Germinal center (tissue), 1 donor: Measurements from ENCODE around the gene LUM.

Experiments
- DNase-seq: peaks from one replicate; pipeline ENCODE4 v3.0.0; 2012; ENCODE audit warnings: mixed read lengths, low spot score

Gene LUM, protein sequence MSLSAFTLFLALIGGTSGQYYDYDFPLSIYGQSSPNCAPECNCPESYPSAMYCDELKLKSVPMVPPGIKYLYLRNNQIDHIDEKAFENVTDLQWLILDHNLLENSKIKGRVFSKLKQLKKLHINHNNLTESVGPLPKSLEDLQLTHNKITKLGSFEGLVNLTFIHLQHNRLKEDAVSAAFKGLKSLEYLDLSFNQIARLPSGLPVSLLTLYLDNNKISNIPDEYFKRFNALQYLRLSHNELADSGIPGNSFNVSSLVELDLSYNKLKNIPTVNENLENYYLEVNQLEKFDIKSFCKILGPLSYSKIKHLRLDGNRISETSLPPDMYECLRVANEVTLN

GRCh38 chr12:91111366-91112325, at the start of gene LUM:
Gene LUM (minus strand): TSS chr12:91111494. CDS start chr12:91108979, 2,515 bp downstream.
- no peak for DNase-seq

DNA sequence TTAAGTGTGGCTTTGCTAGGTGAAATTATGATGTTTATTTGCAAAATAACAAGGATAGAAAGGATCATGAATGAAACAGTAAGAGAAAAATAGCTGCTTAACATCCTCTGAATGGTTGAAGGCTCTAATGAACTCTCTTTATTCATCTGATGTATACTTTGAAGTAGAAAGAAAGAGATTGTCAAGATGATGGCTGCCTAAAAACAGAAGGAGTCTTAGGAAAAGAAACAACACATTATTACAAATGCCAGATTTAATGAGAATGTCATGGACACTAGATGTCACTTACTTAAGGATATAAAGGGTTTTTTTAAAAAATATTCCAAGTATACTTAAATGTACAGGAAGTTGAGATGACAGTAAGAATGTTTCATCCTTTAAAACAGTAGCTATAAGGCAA, 49.7 kb upstream of the LUM start:
- DNase-seq = no peak

DNA sequence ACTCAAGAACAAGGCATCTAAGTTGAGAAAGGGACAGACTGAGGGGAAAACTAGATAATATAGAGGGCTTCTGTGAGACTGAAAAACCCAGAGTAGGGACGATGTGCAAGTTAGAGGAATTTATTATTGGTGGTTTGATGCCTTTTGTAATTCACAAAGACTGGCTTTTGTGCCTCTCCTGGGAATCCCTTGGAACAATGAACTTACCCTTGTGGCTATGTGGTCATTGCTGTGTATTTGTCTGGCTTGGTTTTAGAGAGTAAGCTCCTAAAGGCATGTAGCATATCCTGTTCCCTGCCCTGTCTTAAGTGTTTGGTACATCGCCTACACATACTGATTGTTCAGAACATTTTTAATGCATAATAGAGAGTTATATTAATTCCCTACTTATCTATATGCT, 44.7 kb upstream of the LUM start:
- no peak for DNase-seq

GRCh38 chr12:91154131-91154530, 42.8 kb upstream of the LUM start:
- no peak for DNase-seq

- DNase-seq = no peak
These were observed 32.8 kb upstream of the LUM start for GRCh38 chr12:91144053-91144452.

- DNase-seq = no peak
These were observed 31.9 kb upstream of the LUM start for GRCh38 chr12:91143206-91143605.

- no peak for DNase-seq
These were observed 30.9 kb upstream of the LUM start for GRCh38 chr12:91142221-91142631.

GRCh38 chr12:91140026-91140931, 29.0 kb upstream of the LUM start:
- no peak for DNase-seq

DNA sequence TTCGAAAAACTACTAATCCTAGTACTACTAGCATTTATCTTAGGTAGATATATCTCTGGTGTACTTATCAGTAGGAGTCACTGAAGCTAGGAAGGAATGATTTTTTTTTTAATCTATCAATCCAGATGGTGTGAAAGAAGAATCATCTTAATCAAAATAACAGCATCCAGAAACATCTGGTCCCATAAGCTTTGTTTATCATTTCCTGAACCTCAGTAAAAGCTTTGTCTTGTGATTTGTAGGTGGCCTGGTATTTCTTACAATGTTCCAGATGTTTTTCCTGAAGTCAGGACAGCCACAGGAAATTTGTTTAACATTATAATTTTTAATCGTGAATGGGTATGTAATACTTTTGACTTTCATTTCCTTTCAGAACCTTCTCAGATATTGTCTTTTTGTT, 28.0 kb upstream of the LUM start:
- no peak for DNase-seq

DNA sequence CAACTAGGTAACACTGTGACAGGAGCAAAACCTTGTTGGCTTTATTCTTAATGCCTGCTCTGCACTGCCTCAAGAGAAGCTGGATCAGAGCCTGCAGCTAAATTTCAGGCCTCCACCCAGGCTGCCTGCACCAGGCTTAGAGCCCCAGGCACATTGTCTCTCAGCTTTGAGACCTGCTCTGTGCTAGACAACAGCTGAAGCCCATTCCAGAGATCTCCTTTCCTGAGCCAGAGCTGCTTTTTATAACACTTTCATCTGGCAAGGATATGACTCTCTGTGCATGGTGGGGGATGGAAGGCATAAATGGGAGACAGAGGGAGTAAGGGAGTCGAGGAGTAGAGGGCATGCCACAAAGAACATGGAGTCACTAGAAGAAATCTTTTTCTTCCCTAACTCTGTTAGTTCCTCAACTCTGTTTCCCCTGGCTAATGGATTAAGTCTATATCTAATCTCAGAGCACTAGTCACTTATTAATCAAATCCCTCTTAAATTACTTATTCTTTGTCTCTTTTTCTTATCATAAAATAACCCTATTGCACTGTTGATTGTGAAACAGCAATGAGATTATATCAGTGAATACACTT, 27.1 kb upstream of the LUM start:
- no peak for DNase-seq

DNA sequence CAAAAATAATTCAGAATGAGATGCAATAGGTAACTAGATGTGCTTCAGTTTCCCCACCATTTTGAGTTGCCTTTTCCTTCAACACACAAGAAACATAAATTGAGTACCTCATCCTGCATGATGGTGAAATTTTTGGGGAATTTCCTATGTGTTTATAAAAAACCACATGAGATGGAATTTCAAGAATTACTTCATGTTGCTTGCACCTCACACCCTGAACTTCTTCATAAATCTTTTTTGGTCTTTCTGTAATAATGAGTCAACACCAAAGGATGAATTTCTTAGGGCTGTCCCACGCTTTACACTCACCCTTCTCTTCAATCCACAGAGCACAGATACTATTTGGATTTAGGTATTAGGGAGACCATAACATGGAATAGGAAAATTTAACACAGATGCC, 22.6 kb upstream of the LUM start:
- no peak for DNase-seq

GRCh38 chr12:91129662-91130362, 18.5 kb upstream of the LUM start:
- no peak for DNase-seq

- DNase-seq = no peak
These were observed 16.5 kb upstream of the LUM start for GRCh38 chr12:91127751-91128150.

DNA sequence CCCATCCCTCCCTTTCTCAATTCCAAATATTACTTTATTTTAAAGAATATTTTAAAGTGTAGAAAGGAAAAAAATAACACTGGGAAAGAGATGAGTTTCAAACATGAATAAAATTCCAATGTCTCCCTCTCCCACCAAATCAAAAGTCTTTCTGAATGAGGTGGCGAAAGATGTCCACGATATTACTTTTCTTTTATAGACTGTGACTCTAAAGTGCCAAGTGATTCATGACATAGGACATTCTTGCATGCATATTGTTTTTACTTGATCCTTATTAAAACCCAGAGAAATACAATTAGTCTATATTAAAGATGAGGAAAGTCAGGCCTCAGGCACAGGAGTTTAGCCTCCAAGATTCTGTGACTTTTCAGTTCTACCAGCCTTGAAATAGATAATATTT, 16.0 kb upstream of the LUM start:
- no peak for DNase-seq

- no peak for DNase-seq
These were observed 15.2 kb upstream of the LUM start for GRCh38 chr12:91126516-91126915.

DNA sequence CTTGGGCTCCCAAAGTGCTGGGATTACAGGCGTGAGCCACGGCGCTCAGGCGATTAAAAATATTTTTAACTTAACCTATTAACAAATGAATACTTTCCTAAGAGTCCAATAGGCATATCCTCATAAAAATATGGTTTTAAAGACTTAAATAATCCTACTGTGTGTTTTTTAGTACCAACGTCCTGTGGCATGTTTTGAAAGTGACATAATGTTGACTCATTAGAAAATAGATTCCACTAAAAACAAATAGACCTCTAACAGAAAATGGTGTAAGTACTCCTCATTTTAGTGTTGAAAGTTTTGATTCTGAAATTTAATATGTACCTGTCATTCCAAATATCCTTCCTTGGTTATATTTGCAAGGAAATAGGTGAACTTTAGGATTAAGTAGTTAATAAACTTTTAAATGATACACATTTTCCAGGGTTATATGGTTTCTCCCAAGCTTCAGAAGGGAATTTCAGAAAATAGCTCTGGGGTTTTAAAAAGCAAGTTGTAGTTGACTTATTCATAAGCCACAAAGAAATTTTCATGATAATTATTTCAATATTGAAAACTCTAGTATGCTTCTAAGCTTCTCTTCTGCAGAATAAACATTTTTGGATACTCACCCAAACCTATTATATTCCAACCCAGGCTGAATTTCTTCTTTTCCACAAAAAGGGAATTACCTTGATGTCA, 12.1 kb upstream of the LUM start:
- DNase-seq = no peak

DNA sequence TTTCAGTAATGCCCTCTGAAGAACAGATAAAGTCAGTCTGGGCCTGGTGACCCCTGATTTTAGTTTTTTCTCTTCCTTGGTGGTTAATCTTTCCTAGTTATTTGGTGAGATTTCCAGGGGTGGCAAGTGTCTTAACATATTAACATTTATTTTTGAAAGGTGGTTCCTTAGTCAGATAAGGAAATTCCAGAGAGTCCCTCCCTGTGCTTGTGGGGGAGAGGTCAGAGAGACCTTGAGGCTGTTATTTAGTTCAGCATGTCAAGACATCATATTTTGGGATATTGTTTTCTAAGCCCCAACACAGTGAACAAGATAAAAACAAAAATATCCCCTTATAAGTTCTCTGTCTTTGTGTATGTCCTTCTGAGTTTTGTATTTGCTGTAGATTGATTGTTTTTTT, 9.5 kb upstream of the LUM start:
- DNase-seq = no peak

GRCh38 chr12:91119089-91119488, 7.8 kb upstream of the LUM start:
- DNase-seq = no peak

DNA sequence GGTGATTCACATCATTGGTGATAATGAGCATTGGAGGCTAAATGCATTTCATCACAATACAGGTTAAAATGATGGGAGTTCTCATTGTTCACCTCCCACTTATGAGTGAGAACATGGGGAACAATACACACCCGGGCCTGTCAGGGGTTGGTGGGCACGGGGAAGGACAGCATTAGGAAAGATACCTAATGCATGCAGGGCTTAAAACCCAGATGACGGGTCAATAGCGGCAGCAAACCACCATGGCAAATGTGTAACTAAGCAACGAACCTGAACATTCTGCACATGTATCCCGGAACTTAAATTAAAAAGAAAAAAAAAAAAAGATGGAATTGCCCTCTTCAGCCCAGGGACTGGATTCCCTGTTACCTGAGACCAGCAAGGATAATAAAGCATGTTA, 2.3 kb upstream of the LUM start:
- no peak for DNase-seq

- DNase-seq = no peak
These were observed 876 bp downstream of the LUM start for GRCh38 chr12:91110311-91110924.
